ENCODE measurements around the gene SERINC5.

DNA sequence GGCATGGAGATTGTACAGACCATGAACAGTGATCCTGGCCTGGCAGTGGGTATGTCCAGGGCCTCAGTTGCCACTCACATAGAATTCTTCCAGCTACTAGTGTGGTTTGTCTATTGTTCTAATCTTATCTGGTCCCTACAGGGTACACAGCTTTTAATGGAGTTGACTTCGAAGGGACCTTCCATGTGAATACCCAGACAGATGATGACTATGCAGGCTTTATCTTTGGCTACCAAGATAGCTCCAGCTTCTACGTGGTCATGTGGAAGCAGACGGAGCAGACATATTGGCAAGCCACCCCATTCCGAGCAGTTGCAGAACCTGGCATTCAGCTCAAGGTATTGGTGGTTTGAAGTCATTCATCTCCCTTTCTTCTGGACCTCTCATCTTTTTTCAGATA, 176.9 kb downstream of the SERINC5 start:
- TF ChIP-seq POLR2A (IDR thresholded peaks at IDR 0.05; ENCODE audit: low read depth, low read length) (no peak), POLR2AphosphoS5 (IDR thresholded peaks at IDR 0.05; ENCODE audit: insufficient read depth, low read depth, low read length) (no peak)

Data from endothelial cell of umbilical vein (primary cell).